NCI-H748 treated with DMSO at 0.1 percent for 48 hours (cell line): ENCODE measurements around the gene MAB21L3.

ENCODE experiments used
- DNase-seq: peaks from one replicate; lab custom pipeline; 2025; lab: John Stamatoyannopoulos, UW

Gene MAB21L3

GRCh38 chr1:116111524-116112021, 374 bp downstream of the MAB21L3 start:
- peak; percentile 21 for DNase-seq

- DNase-seq: no peak
Measured at GRCh38 chr1:116112388-116113140, 1.4 kb downstream of the MAB21L3 start.

- no peak for DNase-seq
Measured at GRCh38 chr1:116113615-116114014, 2.4 kb downstream of the MAB21L3 start.

- DNase-seq: no peak
Measured at GRCh38 chr1:116115476-116116439, 4.6 kb downstream of the MAB21L3 start.

- DNase-seq: no peak
Measured at GRCh38 chr1:116118471-116118870, 7.3 kb downstream of the MAB21L3 start.

GRCh38 chr1:116119876-116120275, 8.7 kb downstream of the MAB21L3 start:
- DNase-seq: no peak

DNA sequence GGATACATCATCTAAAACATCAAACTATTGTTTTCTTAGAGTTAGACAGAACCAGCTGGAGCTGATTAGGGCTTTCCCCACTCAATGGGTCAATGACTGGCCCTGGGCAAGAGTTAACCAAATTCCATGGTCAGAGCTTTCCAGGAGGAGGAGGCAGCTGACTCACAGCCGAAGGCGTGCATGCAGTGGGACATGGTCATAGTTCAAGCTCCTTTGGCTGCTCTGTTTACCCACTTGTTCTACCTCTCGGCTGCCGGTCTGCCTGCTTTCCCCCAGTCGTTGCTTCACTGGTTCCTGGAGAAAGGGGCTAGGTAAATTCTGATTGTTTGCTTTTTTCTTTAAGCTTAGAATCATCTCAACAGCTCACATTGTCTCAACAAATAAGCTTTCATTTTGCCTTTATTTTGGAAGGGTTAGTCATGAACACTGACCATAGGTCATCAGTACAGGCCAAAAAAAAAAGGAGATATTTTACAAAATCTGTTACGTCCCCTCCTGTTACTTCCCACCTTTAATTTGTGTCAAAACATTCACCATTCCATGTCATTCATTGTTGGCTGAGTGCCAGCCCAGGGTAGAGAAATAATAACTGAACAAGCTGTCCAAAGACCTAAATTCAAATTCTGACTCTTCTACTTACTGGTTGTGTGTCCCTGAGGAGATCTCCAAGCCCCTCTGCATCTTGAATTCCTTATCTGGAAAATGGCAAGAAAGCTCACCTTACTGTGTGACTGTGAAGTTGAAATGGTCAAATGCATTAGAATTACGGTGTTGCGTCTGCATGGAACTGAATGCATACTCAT, 12.0 kb downstream of the MAB21L3 start:
- DNase-seq: no peak

DNA sequence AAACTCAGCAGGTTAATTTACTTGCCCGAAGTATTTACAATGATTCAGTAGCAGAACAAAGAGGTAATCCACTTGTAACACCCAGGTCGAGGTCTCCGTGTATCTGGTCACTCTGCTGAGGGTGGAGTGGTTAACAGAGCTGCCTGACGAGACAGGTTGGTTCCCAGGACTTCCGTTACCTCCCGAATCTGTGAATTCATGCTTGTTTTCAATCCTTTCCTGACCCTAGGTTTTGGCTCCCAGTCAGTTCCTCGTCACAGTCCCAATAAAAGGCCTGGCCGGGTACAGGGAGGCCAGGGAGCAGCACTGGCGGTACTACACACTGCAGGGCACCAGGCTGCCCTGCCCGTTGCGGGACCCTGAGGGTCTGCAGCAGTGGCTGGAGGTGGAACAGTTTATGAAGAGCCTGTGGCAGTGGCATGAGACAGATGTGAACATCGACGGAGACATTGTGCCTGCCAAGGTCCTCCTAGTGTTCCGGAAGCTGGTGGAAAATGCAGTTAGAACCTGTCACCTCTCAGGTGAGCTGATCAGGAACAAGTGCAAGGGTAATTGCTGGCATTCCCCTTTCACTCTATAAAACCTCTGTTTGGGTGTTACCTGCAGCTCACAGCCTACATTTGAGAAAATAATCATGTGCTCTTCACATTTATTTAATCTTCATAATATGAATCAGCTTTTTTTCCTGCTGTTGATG, 12.8 kb downstream of the MAB21L3 start:
- no peak for DNase-seq

DNA sequence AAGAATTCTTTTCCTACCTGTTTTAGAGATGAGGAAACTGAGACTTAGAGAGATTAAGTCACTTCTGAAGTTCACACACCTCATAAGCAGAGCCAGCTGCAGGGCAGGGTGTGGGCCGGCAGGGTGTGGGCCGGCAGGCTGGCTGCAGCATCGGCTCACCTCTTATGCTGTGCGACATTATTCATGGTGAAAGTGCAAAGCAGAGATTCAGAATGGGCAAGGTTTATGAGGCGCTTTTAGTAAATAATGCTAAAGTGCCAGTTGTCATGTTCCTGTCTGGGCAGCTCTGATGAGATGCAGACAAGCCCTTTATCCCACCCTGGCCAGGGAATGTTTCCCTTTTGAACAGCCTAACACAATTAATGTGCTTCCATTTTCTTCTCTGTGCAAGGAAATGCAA, 14.6 kb downstream of the MAB21L3 start:
- DNase-seq: no peak

DNA sequence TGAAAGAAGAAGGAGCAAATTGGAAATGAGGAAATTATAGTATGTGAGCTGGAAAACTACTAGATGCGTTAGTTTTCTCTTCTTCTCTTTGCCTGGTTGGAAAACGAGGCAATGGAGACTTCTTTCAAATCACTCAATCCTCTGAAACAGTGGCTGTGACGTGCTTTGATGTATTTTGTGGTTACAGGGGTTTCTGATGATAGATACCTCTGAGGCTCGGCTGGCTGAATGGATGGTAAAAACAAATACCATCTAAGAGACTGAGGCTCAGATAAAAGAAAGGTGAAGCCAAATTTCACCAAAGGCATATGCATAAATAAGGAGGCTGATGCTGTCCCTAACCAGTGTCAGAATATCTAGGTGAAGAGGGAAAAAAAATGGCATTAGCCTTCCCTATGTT, 15.1 kb downstream of the MAB21L3 start:
- DNase-seq: no peak

DNA sequence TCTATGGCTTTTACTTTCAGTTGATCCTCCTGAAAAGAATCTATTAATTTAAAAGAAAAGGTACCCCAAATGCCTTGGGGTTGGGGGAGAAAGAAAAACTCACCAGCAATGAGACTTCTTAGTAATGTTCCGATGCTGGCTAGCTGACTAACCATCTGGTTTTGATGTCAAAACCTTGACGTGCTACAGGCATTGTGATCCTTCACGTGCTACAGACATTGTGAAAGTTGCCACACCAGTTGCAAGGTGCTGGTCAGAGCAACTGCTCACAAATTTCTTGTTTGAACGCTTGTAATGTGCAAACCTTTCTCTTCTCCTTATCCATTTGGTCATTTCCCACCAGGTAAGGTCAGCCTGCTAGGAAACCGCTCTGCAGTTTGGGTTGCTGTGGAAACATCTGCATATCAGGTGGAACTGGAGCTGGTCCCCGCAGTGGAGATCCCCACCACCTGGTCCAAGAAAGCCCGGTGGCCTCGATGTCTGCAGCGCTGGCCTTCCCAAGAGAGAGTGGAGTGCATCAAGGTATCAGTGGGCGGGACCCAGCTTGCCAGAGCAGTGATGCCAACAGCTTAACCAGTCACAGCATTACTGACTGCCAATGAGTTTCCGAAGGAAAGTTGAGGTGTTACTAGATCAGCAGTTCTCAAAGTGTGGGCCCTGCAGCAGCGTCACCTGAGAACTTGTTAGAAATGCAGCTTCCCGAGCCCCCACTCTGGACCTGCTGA, 16.1 kb downstream of the MAB21L3 start:
- DNase-seq: no peak

- no peak for DNase-seq
Measured at GRCh38 chr1:116127848-116128540, 16.8 kb downstream of the MAB21L3 start.

DNA sequence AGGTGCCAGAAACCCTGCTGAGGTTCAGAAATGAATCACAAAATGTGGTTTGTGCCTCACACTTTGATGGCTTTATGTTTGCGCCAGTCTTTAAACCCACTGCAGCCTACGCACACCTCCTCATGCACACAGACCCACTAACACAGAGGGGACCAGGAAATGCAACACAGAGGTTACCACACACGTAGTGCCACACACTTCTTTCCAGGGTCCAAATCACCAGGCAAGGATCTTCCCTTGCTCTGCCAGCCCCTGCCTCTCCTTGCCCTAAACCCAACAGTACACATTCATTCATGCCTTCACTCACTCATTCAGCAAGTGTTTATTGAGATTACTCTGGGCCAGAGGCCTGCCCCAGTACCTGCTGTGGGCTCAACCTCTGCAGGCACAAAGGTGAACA, 17.5 kb downstream of the MAB21L3 start:
- no peak for DNase-seq

DNA sequence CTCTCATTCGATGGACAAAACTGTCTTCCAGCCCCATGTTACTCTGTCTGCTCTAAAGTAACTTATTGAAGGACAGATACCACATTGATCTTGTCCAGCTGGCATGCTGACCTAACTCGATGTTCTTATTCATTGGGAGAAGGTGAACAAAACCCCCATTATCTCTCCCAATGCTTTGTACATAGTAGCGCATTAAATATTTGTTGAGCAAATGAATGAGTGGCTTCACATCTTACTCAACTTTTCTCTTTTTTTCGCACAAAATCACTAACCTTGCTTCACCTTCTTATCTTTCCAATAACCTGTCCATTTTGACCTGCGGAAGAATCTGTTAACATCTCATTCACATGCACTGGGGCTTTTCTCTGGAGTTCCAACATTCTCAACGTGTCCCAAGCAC, 18.3 kb downstream of the MAB21L3 start:
- no peak for DNase-seq

GRCh38 chr1:116130356-116130755, 19.2 kb downstream of the MAB21L3 start:
- DNase-seq: no peak

DNA sequence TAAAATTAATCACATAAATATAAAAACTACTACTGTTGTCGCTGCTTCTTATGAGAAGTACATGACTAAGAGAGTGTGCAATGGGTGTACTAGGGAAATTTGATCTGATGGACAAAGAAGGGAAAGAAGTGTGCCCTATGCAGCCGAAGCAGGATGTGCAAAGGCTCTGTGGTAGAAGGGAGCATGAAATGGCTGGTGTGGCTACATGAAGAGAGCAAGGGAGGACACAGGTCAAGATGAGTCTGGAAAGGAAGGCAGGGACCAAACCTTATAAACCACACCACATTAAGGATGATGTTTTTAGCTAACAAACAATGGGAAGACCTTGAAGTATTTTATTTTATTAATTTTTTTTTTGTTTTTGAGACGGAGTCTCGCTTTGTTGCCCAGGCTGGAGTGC, 20.0 kb downstream of the MAB21L3 start:
- DNase-seq: no peak

DNA sequence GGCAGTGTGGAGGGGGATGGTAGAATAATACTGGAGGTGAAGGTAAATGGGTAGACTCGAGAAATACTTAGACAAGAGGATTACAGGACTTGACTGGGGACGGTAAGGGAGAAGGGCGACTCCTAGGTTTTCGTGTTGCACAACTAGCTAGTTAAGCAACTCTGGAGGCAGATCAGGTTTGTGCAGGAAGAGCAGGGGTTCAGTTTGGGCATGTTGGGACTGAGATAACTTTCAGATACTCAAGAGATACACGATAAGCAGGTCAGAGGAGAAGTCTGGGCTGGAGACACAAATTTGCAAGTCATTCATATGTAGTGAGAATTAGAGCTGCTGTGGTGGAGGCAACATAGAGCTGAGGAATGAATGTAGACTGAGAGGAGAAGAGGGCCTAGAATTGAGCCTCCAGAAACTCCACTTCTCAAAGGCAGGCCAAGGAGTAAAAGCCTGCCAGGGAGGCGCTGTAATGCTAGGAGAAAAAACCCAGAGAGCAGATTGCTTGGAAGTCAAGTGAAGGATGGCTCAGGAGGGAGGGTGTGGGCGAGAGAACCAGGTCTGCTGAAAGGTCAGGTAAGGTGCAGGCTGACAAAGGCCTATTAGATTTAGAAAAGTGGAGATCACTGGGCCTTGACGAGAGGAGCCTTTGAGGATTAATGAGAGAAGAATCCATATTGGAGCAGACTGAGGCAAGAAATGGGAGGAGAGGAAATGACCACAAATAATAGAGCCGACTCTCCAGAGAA, 20.8 kb downstream of the MAB21L3 start:
- DNase-seq: no peak

DNA sequence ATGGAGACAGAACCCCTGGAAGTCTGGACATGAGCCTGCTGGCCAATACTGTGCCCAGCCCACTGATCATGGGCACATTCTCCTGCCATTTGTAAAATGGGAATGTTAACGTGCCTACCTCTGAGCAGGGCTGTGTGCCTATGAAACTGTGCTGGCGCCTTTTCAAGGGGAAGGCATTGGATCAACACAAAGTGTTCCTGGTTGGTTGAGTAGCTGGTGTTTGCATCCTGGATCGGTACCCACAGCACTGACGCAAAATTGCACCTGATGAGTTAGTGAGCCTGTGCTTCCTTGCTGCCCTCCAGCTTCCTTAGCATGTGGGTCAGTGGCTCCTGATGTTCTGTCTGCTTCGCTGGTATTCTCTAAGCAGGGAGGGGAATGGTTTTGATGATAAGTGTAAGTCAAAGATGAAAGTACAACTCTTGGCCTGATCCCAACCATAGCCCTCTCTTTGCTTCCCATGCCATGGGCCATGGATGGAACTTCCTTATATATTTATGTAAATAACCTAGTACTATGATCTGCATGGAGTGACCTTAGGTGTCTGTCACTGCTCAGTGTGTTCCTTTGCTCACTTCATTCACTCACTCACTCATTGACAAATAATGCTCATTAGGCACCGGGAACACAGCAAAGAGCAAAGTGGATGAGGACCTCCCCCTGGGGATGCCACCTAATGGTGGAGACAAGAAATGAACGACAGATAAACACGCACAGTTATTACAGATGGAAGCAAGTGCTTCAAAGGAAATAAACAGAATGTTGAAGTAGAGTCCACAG, 22.7 kb downstream of the MAB21L3 start:
- DNase-seq: no peak

- DNase-seq: no peak
Measured at GRCh38 chr1:116134476-116134773, 23.2 kb downstream of the MAB21L3 start.
